HS-5 (cell line): ENCODE measurements around the gene CCDC148.
"Not testable (repeated sequence)": the region's sequence is repeated elsewhere in the genome, so short reads cannot be mapped to it uniquely, and the experiment has no call there.

Experiments used
- DNase-seq: peaks from one replicate; pipeline ENCODE4 v3.0.0-alpha.2; 2012; ENCODE audit warnings: low read depth

Gene CCDC148

GRCh38 chr2:158291544-158292180 is 164.9 kb downstream of the CCDC148 start:
- DNase-seq: no peak

DNA sequence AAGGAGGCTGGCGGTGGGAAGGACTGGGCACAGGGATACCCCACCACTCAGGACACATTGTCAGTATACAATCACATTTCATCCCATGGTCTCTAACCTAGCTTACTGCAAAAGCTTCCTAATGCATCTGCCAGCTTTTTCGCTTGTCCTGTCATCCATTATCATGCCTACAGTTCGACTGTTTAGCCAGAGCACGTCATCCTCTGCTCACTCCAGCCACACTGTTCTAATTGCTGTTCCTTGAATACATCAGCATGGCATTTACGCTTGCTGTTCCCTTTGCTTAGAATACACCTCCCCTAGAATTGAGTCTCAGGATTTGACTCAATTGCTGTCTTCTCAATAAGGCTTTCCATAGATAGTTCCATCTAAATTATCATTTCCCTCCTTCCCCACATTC is 166.3 kb downstream of the CCDC148 start:
- no peak for DNase-seq

DNA sequence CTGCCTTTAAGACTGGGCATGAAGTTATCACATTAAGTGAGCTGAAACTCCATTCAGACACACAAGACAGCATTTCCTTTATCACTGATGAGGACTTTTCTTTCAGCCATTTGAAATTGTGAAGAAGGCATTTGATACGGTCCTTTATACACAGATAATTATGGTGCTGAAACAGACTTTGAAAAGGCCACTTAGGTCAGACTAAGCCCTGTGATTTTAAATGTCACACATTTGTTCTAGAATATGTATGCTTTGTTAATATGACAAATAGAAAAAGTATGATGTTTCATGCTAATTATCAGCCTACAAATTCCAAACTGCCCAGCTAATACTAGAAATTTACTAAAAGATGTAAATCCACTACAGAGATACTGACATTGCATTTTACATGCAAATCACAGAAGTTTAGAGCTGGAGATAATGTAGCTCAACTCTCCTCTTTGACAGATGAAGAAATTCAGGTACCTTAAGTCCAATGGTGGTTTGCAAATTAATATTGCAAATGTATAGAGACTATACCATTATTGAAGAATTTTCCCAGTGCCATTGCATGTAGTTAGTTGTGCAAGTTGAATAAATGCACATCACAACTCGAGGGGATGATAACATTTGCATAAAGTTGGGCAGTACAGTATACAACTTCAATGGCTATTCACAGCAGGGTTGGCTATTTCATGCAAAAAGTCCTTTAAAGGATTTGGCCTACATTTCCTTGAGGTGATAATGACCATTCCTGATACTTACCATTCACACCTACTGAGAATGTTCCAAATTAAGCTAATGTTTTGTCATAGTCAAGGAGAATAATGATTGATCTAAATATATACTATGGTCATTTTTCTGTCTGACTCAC is 179.7 kb downstream of the CCDC148 start:
- DNase-seq: no peak

DNA sequence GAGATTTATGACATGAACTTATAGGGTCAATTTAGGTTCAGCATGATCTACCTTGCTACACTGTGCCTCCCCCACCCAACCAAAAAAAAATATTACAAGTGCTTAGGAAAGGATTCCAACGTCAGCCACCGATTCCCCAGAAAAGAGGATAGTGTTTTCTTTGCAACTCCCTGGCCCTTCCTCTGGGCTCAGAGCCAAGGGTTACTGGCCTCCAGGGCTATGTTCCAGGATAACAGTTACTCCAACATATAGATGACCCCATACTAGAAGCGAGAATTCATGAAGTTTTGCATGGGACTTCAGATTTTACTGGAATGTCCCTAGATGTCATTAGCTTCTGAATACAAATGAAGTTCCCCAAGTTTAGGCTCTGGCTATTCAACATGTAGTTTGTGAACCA is 182.8 kb downstream of the CCDC148 start:
- no peak for DNase-seq

DNA sequence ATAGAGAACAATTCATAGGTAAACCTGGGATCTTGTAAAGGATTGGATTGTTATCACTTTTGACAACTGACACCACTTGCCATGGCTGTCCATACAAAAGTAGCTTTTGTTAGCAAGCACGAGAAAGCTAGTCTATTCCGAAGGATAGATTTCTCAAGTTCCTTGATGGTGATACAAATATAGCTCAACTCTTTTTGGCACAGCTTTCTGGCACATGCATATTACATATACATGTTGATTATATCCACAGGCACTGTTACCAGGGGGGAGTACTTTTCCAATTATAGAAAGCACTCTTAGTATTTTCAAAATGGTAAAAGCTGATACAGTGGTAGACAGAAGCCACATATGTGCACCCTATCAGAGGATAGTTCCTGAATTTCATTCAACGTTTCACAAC is 186.0 kb downstream of the CCDC148 start:
- no peak for DNase-seq

DNA sequence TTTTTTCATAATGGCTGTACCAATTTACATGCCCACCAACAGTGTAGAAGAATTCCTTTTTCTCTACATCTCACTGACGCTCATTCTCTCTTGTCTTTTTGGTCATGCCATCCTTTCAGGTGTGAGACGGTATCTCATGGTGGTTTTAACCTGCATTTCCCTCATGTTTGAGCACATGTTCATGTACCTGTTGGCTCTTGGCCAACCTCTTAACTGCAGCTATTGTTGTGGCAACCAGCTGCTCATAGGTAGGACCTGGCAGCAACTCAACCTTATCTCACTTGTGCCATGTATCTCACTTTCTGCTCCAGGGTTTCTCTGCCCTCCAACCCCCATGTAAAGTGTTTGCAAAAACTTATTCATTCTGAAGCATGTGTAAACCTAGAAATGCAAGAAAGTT is 187.4 kb downstream of the CCDC148 start:
- DNase-seq: no peak

- no peak for DNase-seq
Measured at GRCh38 chr2:158266111-158266510, 190.4 kb downstream of the CCDC148 start.

GRCh38 chr2:158255257-158255656 is 201.3 kb downstream of the CCDC148 start:
- DNase-seq: no peak

DNA sequence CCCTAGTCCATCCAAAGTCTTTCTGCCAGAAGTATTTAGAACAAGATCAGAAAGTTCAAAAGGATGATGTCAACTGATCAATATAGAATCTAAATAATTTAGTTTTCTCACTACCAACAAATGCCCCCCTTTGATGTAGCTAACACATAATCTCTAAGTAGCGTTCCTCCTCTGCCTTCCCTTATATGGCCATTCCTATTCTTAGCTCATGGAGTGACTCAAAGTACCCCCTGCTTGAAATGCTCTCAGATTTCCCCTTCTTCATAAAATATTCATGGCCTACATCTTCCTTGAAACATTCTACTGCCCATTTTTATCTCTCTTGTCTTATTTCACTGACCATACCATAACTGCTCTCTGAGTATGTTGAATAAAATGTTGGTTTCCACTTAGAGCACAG is 203.4 kb downstream of the CCDC148 start:
- DNase-seq: no peak

DNA sequence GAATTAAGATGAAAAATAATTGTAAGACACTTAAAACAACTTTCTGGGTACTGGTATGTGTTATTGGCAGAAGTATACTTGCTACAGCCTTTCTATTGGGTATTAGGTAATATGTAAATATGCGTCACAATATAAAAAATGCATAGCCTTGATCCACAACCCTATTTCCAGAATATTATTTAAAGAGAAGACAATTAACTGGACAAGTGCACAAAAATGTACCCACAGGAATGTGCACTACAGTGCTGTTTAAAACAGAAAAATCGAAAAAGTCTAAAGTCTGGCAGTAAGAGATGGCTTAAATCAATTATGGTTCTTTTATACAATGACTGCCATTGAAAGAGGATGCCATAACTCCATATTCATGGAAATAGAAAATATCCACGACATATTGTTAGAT is 205.2 kb downstream of the CCDC148 start:
- no peak for DNase-seq

- no peak for DNase-seq
Measured at GRCh38 chr2:158243392-158243791, 213.2 kb downstream of the CCDC148 start.

GRCh38 chr2:158242280-158242679 is 214.3 kb downstream of the CCDC148 start:
- no peak for DNase-seq

GRCh38 chr2:158240975-158241374 is 215.6 kb downstream of the CCDC148 start:
- no peak for DNase-seq

GRCh38 chr2:158239271-158239670 is 217.3 kb downstream of the CCDC148 start:
- DNase-seq: no peak

- DNase-seq: no peak
Measured at GRCh38 chr2:158234497-158234896, 222.1 kb downstream of the CCDC148 start.

GRCh38 chr2:158232476-158232875 is 224.1 kb downstream of the CCDC148 start:
- peak; percentile 18 for DNase-seq

DNA sequence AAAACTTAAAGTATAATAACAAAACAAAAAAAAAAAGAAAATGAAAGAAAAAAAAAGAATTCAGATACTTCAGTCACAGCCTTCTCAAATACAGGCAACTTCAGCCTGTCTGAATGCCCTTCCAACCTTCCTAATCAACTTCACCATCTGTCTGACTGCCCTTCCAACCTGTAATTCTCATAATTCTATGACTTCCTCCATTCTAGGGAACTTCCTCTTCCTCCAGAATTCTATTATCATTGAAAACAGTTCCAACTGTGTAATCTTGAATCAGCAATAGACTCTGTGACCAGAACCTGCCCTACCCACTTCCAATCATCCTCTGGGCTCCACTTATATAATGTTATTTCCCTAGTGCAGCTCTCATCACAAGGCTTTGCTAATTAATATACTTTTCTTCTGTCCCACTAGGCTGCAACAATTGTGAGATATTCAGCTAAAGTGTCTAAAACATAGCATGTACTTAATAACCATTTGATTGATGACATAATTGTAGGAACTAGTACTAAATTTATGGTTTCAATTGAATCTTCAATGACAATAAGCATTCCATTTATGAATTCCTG is 227.5 kb downstream of the CCDC148 start:
- no peak for DNase-seq

DNA sequence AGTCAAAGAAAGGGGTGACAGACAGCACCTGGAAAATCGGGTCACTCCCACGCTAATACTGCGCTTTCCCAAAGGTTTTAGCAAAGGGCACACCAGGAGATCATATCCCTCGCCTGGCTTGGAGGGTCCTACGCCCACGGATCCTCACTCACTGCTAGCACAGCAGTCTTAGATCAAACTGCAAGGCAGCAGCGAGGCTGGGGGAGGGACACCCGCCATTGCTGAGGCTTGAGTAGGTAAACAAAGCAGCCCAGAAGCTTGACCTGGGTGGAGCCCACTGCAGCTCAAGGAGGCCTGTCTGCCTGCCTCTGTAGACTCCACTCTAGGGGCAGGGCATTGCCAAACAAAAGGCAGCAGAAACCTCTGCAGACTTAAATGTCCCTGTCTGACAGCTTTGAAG is 233.5 kb downstream of the CCDC148 start:
- DNase-seq: not testable (repeated sequence)

DNA sequence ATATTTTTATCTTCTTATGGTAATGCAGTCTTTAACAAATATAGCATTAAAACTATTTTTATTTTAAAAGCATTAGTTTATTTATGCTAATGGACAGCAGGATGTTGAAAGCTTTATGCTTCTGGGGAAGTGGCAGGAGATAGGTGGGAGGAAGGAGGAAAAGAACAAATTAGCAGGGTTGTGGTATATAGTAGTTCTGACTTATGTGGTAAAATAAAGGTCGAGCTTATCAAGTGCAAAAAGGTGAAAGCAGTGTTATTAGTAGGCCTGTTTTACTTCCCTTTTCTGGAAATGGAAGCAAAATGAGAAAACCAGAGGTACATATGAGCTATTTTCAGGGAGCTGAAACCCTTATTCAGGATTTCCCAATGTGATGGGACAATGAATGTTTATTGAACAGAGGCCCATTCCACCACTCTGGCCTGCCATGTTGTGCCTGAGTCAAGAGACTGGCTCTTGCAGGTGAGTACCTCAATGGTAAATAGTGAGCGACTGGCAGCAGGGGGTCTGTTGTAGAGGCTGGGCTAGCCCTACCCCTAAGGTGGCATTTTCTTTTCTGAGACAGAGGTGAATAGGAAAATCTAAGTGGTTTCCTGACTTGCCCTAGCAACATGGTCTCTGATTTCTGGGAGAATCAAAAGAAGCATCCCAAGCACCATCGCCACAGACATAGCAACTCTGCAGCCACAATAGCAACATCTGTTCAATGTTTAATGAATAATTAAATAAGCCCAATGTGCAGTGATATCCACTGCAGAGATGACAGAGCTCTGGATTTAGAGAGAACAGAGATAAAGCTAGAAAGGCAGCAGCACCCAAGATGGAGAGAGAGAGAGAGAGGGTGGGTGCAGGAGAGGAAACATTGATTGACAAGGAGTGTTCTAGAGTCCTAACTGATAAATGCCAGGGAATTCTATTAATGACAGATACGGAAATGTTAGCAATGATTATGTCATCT is 235.2 kb downstream of the CCDC148 start:
- DNase-seq: no peak

- no peak for DNase-seq
Measured at GRCh38 chr2:158217593-158217992, 239.0 kb downstream of the CCDC148 start.

- DNase-seq: no peak
Measured at GRCh38 chr2:158214431-158214830, 242.1 kb downstream of the CCDC148 start.

GRCh38 chr2:158213773-158214172 is 242.8 kb downstream of the CCDC148 start:
- no peak for DNase-seq
